ENCODE results near the gene NAV2. TPM values are rescaled to one million over a fixed set of nuclear protein-coding genes. Genes with fewer than 3 reads are reported as not detected.
A peak's percentile ranks its signal among the peaks of the same experiment; 100 is the strongest.

Gene NAV2
- total RNA-seq, 2 donors from 2014 or later: 26.4 to 35.5 TPM

- Histone ChIP-seq H3K9me3 (no peaks in the 10 kb centered on the region), H3K4me1 (no peaks in the 10 kb centered on the region), H3K27me3 (no peaks in the 10 kb centered on the region), H3K4me3 (no peak overlapping the region), H3K27ac (no peak overlapping the region), H3K36me3 (replicated peaks in 1 of 2; ENCODE audit: insufficient read depth in 1 of 2, low read depth in 2 of 2) (peaks cover 0 to 2% of the 10 kb centered on the region in 2 donors)
- 79 to 81% methylated on average over 3 of the region's 3 CpGs for WGBS, 2 donors
- DNase-seq (no peak), ATAC-seq (no peak)
- intact Hi-C loops (cut with DNase I): no loop called here
- no peak for TF ChIP-seq POLR2A (IDR thresholded peaks at IDR 0.05)
- no peak for TF ChIP-seq CTCF (IDR thresholded peaks at IDR 0.05)
Observed at GRCh38 chr11:19886498-19886897, 173.9 kb downstream of the NAV2 start.

- no peak for DNase-seq
Observed at GRCh38 chr11:19887842-19888241, 175.2 kb downstream of the NAV2 start.

GRCh38 chr11:19889531-19889930, 176.9 kb downstream of the NAV2 start:
- Histone ChIP-seq H3K27ac (no peak overlapping the region), H3K27me3 (no peaks in the 10 kb centered on the region), H3K4me1 (no peaks in the 10 kb centered on the region), H3K9me3 (no peaks in the 10 kb centered on the region), H3K4me3 (no peak overlapping the region), H3K36me3 (replicated peaks in 1 of 2; ENCODE audit: insufficient read depth in 1 of 2, low read depth in 2 of 2) (no peaks in the 10 kb centered on the region)
- no peak for TF ChIP-seq CTCF (IDR thresholded peaks at IDR 0.05)
- no peak for TF ChIP-seq POLR2A (IDR thresholded peaks at IDR 0.05)
- intact Hi-C loops (cut with DNase I): no loop called here
- DNase-seq: no peak
- 92 to 98% methylated on average over 5 of the region's 5 CpGs for WGBS, 2 donors
- no peak for ATAC-seq

More at GRCh38 chr11:19887842-19888241, 175.2 kb downstream of the NAV2 start:
- no peak for TF ChIP-seq POLR2A (IDR thresholded peaks at IDR 0.05)
- TF ChIP-seq CTCF (IDR thresholded peaks at IDR 0.05): no peak
- Histone ChIP-seq H3K27me3 (no peaks in the 10 kb centered on the region), H3K9me3 (no peaks in the 10 kb centered on the region), H3K36me3 (replicated peaks in 1 of 2; ENCODE audit: insufficient read depth in 1 of 2, low read depth in 2 of 2) (peaks cover 0 to 2% of the 10 kb centered on the region in 2 donors), H3K27ac (no peak overlapping the region), H3K4me3 (no peak overlapping the region), H3K4me1 (no peaks in the 10 kb centered on the region)
- ATAC-seq: no peak
- intact Hi-C loops (cut with DNase I): no loop called here
- 83 to 86% methylated on average over 10 of the region's 10 CpGs for WGBS, 2 donors

GRCh38 chr11:19890308-19890707, 177.7 kb downstream of the NAV2 start:
- Histone ChIP-seq H3K4me1 (peaks cover 3% of the 10 kb centered on the region), H3K36me3 (replicated peaks in 1 of 2; ENCODE audit: insufficient read depth in 1 of 2, low read depth in 2 of 2) (no peaks in the 10 kb centered on the region), H3K27me3 (no peaks in the 10 kb centered on the region), H3K4me3 (no peak overlapping the region), H3K27ac (peak overlapping the region in 2 of 4 donors; percentile 14 to 33), H3K9me3 (no peaks in the 10 kb centered on the region)
- TF ChIP-seq POLR2A (IDR thresholded peaks at IDR 0.05) (no peak), CTCF (IDR thresholded peaks at IDR 0.05) (no peak)
- ATAC-seq (peak; percentile 78), DNase-seq (no peak)
- intact Hi-C loops (cut with DNase I): no loop called here
- WGBS, 2 donors: 59 to 79% methylated on average over 1 of the region's 1 CpG

- H3K9me3 ChIP-seq: no peaks in the 10 kb centered on the region
- no peaks in the 10 kb centered on the region for H3K27me3 ChIP-seq
- DNase-seq (no peak), ATAC-seq (no peak)
- no peaks in the 10 kb centered on the region for H3K36me3 ChIP-seq (replicated peaks in 1 of 2; ENCODE audit: insufficient read depth in 1 of 2, low read depth in 2 of 2)
- TF ChIP-seq POLR2A (IDR thresholded peaks at IDR 0.05) (no peak), CTCF (IDR thresholded peaks at IDR 0.05) (no peak)
- H3K4me3 ChIP-seq: no peak overlapping the region
- peaks cover 9% of the 10 kb centered on the region for H3K4me1 ChIP-seq
- H3K27ac ChIP-seq: no peak overlapping the region
- intact Hi-C loops (cut with DNase I): no loop called here
Observed at GRCh38 chr11:19891022-19891421, 178.4 kb downstream of the NAV2 start.

All from body of pancreas (tissue), 4 donors.